Thyroid gland (tissue), 4 donors: ENCODE measurements around the gene CALCR. TPM values are rescaled to one million over a fixed set of nuclear protein-coding genes. Genes with fewer than 3 reads are reported as not detected.
A peak's percentile ranks its signal among the peaks of the same experiment; 100 is the strongest.

ENCODE experiments used
- DNase-seq, 2 donors: peaks; one replicate each; pipeline ENCODE4 v3.0.0-alpha.2; 2019
- H3K27ac ChIP-seq, 3 donors: fragments of 200-600 bp; sonication (generic); 1 replicate in 2 of 3; 2 replicates in 1 of 3; pipeline ENCODE4 v1.5.1; 2016 to 2019; ENCODE audit warnings: mild to moderate bottlenecking in 1 of 3, moderate library complexity in 1 of 3
- H3K27me3 ChIP-seq: fragments of 200-600 bp; sonication (generic); one replicate; pipeline ENCODE4 v1.5.1; 2019
- H3K36me3 ChIP-seq, 2 donors: fragments of 200-600 bp; sonication (generic); one replicate each; pipeline ENCODE4 v1.5.1; 2016 to 2019
- H3K4me1 ChIP-seq, 2 donors: fragments of 200-600 bp; sonication (generic); one replicate each; pipeline ENCODE4 v1.5.1; 2017 to 2019
- H3K4me3 ChIP-seq, 3 donors: fragments of 200-600 bp; sonication (generic); replicated peaks in 1 of 3; 1 replicate in 2 of 3; 2 replicates in 1 of 3; pipeline ENCODE4 v1.5.1; 2016; ENCODE audit warnings: mild to moderate bottlenecking in 1 of 3
- H3K9me3 ChIP-seq: fragments of 200-600 bp; sonication (generic); one replicate; pipeline ENCODE4 v1.5.1; 2017
- POLR2A ChIP-seq, 2 donors: fragments of 450-650 bp; IDR thresholded peaks; one replicate each; pipeline ENCODE4 v1.6.1; 2017; ENCODE audit warnings: antibody characterized with exemption in 2 of 2, mild to moderate bottlenecking in 2 of 2, moderate library complexity in 1 of 2
- WGBS, 2 donors: methylation state at CpG; one replicate each; pipeline ENCODE4 v1.1.5; 2017; 5-methylcytosine and 5-hydroxymethylcytosine counted together
- intact Hi-C: fragments of 100-400 bp; cut with DNase I; formaldehyde crosslinking; loops from one replicate; pipeline ENCODE4 v1.15.1; 2023
- total RNA-seq, 4 donors: library from RNA; depleted of rRNA; stranded (reverse); fragments of >200 nt; gene quantifications; one replicate each; pipeline ENCODE4 v1.2.3, GENCODE V29; 2016
- TF ChIP-seq, protein P1 (sequence below), 6 experiments: fragments of 200-600 bp in 3 of 6; fragments of 450-650 bp in 3 of 6; sonication (generic) in 3 of 6; IDR thresholded peaks; one replicate each; pipeline ENCODE4 v1.5.1; 2016 to 2019; ENCODE audit warnings: antibody characterized with exemption in 6 of 6, mild to moderate bottlenecking in 2 of 6, inconsistent platforms in 1 of 6, moderate library complexity in 1 of 6

The CALCR gene
- total RNA-seq, 4 donors from 2014 or later, result 0.11 TPM; not detected in 3

DNA sequence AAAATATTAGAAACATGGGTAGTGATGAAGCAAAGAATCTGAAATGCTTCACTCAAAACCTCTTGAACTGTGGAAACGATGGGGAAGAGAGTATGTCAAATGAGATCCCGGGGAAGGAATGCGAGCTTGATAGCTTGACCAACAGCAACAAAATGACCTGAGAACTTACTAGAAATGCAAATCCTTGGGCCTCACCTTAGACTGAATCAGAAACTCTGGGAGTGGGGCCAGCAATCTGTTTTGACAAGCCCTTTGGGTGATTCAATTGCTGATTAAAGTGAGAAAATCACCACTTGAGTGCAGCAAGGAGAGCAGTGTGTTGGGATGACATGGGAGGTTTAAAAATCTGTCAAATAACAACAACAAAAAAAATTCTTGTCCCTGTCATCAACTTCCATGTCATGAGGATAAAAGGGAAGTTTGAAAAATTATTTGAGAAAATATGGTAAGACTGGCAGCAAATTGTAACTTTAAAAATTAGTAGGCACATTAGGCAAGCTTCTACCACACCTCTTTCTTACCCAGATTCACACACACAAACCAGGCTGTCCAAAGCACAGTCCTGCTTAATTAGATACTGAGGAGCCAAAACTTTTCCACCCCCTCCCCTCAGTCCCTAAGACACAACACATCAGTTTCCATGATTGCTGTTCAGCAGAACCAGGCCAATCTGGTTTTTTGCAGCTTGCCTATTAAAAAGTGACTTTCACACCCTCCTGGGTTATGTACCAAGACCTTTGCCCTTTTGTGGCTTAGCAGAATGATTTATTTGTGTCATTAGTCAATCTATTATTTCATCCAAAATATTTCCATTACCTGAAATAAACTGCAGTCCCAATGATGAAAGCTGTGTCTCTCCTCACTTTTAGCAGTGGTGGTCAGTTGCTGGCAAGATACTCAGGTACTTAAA, 15.6 kb downstream of the CALCR start:
- Histone ChIP-seq H3K4me1 (peaks cover 0 to 5% of the 10 kb centered on the region in 2 donors), H3K27ac (no peak overlapping the region), H3K36me3 (no peaks in the 10 kb centered on the region), H3K4me3 (no peak overlapping the region), H3K9me3 (no peaks in the 10 kb centered on the region), H3K27me3 (no peaks in the 10 kb centered on the region)
- intact Hi-C loops, result no loop called here
- 18 to 24% methylated on average over 3 of the region's 3 CpGs for WGBS, 2 donors
- peak; percentile 46 to 49 for DNase-seq
- no peak for TF ChIP-seq POLR2A (IDR thresholded peaks at IDR 0.05)
- TF ChIP-seq, protein P1, sequence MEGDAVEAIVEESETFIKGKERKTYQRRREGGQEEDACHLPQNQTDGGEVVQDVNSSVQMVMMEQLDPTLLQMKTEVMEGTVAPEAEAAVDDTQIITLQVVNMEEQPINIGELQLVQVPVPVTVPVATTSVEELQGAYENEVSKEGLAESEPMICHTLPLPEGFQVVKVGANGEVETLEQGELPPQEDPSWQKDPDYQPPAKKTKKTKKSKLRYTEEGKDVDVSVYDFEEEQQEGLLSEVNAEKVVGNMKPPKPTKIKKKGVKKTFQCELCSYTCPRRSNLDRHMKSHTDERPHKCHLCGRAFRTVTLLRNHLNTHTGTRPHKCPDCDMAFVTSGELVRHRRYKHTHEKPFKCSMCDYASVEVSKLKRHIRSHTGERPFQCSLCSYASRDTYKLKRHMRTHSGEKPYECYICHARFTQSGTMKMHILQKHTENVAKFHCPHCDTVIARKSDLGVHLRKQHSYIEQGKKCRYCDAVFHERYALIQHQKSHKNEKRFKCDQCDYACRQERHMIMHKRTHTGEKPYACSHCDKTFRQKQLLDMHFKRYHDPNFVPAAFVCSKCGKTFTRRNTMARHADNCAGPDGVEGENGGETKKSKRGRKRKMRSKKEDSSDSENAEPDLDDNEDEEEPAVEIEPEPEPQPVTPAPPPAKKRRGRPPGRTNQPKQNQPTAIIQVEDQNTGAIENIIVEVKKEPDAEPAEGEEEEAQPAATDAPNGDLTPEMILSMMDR (IDR thresholded peaks at IDR 0.05), result no peak

DNA sequence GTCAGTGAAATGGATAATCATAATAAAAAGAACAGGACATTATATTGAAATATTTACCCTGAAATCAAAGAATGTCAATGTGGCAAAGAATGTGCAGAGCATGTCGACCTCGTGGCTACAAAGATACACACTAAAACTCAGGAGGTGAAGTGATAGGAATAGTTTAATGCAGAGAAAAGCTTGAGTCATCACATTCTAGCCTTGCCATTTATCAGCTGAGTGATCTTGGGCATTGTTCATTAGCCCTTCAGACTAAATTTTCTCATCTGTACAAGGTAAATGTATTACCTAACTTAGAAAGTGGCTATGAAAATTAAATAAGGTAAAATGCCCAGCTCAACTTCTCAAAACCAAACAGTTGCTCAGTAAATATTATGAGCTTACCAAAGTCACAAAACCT, 22.6 kb downstream of the CALCR start:
- Histone ChIP-seq H3K4me3 (no peak overlapping the region), H3K27ac (no peak overlapping the region), H3K27me3 (no peaks in the 10 kb centered on the region), H3K4me1 (no peaks in the 10 kb centered on the region), H3K36me3 (no peaks in the 10 kb centered on the region), H3K9me3 (no peaks in the 10 kb centered on the region)
- intact Hi-C loops, result no loop called here
- TF ChIP-seq POLR2A (IDR thresholded peaks at IDR 0.05), result no peak
- TF ChIP-seq, protein P1 (IDR thresholded peaks at IDR 0.05), result no peak
- no peak for DNase-seq
- 70 to 72% methylated on average over 2 of the region's 2 CpGs for WGBS, 2 donors

DNA sequence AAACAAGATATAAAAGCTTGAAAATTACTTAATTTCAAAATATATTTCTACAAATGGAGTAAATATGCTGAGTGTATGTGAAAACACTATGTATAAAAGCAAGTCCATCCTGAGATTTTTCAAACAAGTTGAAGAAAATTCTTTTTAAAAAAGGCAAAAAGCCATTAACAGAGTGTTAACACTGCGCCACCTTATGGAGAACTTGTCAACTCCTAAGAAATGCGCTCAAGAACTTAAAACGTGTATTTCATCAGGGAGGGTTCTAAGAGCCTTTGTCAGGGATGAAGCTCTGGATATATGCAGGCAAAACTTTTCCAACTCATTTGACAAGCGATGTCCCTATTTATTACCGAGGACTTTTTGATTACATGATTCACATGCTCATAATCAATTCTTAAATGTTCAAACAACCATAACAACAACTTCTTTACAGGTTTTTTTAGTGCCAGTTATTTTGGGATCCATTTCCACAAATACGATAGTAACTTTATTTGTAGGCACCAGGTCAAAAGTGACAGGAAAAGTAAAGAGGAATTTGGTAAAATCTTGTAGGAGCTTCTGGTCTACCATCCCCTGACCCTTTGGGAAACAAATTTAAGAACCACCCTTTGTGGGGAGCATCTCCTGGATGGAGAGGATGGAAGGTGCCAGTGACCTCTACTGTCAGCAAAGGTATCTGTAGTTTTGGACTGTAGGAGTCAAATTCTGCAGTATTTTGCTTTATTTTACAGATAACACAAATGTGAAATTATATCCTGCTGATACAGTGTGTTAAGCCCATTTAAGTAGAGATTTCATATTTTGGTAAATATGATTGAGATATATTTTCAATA, 23.2 kb downstream of the CALCR start:
- H3K9me3 ChIP-seq, result no peaks in the 10 kb centered on the region
- H3K4me1 ChIP-seq, result no peaks in the 10 kb centered on the region
- H3K36me3 ChIP-seq, result no peaks in the 10 kb centered on the region
- H3K4me3 ChIP-seq, result no peak overlapping the region
- no peak for TF ChIP-seq POLR2A (IDR thresholded peaks at IDR 0.05)
- TF ChIP-seq, protein P1 (IDR thresholded peaks at IDR 0.05), result peak in 3 of 6 experiments; percentile 24 to 35 (median 25)
- WGBS, 2 donors, result 18 to 20% methylated on average over 6 of the region's 6 CpGs
- H3K27me3 ChIP-seq, result no peaks in the 10 kb centered on the region
- intact Hi-C loops, result no loop called here
- H3K27ac ChIP-seq, result no peak overlapping the region
- no peak for DNase-seq

DNA sequence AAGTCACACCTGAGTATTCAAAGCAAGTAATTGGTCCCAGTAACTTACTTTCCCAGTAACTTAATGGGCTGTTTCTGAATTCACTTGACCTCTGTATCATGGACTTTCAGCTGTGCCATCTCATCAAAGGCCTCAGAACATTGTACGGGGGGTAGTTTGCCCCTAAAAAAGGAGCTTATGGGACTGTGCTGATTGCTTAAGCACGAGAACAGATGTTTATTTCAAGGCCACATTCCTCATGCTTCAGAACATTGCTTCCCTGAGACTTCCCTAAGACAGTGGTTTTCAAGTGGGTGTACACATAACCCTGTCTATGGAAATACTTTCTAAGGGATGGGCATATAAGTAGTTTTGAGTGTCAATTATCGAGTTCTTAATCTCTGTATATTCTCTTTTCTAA, 26.8 kb downstream of the CALCR start:
- H3K27ac ChIP-seq, result no peak overlapping the region
- 47 to 63% methylated on average over 3 of the region's 3 CpGs for WGBS, 2 donors
- no peaks in the 10 kb centered on the region for H3K27me3 ChIP-seq
- no peak for DNase-seq
- no peak for TF ChIP-seq POLR2A (IDR thresholded peaks at IDR 0.05)
- TF ChIP-seq, protein P1 (IDR thresholded peaks at IDR 0.05), result no peak
- intact Hi-C loops, result no loop called here
- H3K4me1 ChIP-seq, result no peaks in the 10 kb centered on the region
- H3K4me3 ChIP-seq, result no peak overlapping the region
- H3K36me3 ChIP-seq, result no peaks in the 10 kb centered on the region
- H3K9me3 ChIP-seq, result no peaks in the 10 kb centered on the region
